Lung (tissue), 13 donors: Measurements from ENCODE around the gene ZNF221. TPM values are rescaled to one million over a fixed set of nuclear protein-coding genes. Genes with fewer than 3 reads are reported as not detected.

Experiments
- ATAC-seq: fragments of 200-7000 bp; cut with Tn5 transposase; one replicate; pipeline ENCODE4 v1.9.1; 2020; ENCODE audit warnings: moderate number of reproducible peaks; ENCODE audit not compliant: insufficient read depth, low FRiP score
- DNase-seq, 3 donors: peaks; one replicate each; pipeline ENCODE4 v3.0.0-alpha.2; 2013 to 2017
- H3K27ac ChIP-seq, 2 donors: one replicate each; pipeline ENCODE4 v1.5.1; 2013; ENCODE audit warnings: mild to moderate bottlenecking in 2 of 2, moderate library complexity in 2 of 2, control low read depth in 1 of 2, inconsistent platforms in 1 of 2, low read depth in 1 of 2, low read length in 1 of 2
- H3K27me3 ChIP-seq, 3 donors: one replicate each; pipeline ENCODE4 v1.5.1; 2013; ENCODE audit warnings: low read length in 2 of 3; ENCODE audit not compliant: control insufficient read depth in 3 of 3, insufficient read depth in 3 of 3
- H3K36me3 ChIP-seq, 4 donors: one replicate each; pipeline ENCODE4 v1.5.1; 2013; ENCODE audit warnings: low read length in 4 of 4, mild to moderate bottlenecking in 1 of 4, moderate library complexity in 1 of 4; ENCODE audit not compliant: control insufficient read depth in 4 of 4, insufficient read depth in 4 of 4
- H3K4me1 ChIP-seq, 5 donors: one replicate each; pipeline ENCODE4 v1.5.1; 2013; ENCODE audit warnings: low read length in 5 of 5, mild to moderate bottlenecking in 2 of 5, moderate library complexity in 1 of 5; ENCODE audit not compliant: control insufficient read depth in 5 of 5, insufficient read depth in 5 of 5
- H3K4me3 ChIP-seq: one replicate; pipeline ENCODE4 v1.5.1; 2013; ENCODE audit warnings: mild to moderate bottlenecking, control low read depth, moderate library complexity
- H3K9ac ChIP-seq, 2 donors: one replicate each; pipeline ENCODE4 v1.5.1; 2013; ENCODE audit warnings: low read length in 2 of 2, control low read depth in 1 of 2; ENCODE audit not compliant: insufficient read depth in 1 of 2
- H3K9me3 ChIP-seq, 4 donors: one replicate each; pipeline ENCODE4 v1.5.1; 2013; ENCODE audit warnings: low read length in 3 of 4, mild to moderate bottlenecking in 1 of 4, moderate library complexity in 1 of 4; ENCODE audit not compliant: control insufficient read depth in 4 of 4, insufficient read depth in 3 of 4
- WGBS, 2 donors: extraction: QIAGEN DNeasy Blood & Tissue Kit; methylation state at CpG; one replicate each; pipeline ENCODE4 v1.1.7; 2013; 5-methylcytosine and 5-hydroxymethylcytosine counted together
- polyA plus RNA-seq, 2 donors: library from polyadenylated mRNA; stranded (reverse); fragments of 200-250 nt; gene quantifications; one replicate each; pipeline ENCODE4 v1.2.1, GENCODE V29; 2013
- small RNA-seq: library from RNA; depleted of rRNA; stranded (forward); fragments of <200 nt; gene quantifications from one replicate; pipeline ENCODE3, GENCODE V24; 2014; ENCODE audit warnings: low replicate concordance
- total RNA-seq, 2 donors: library from RNA; depleted of rRNA in 1 of 2; stranded (reverse); fragments of >200 nt in 1 of 2; gene quantifications; one replicate each; pipeline ENCODE4 v1.2.1, GENCODE V29; 2014 to 2021
- TF ChIP-seq, protein P1 (sequence below): IDR thresholded peaks from 2 replicates; pipeline ENCODE4 v1.5.1; 2012; ENCODE audit warnings: mild to moderate bottlenecking; ENCODE audit errors: control extremely low read depth, extremely low read depth
- donor health status: control.
- donor health status: control.
- donor health status: Bipolar disorder and iron deficiency.
- donor health status: healthy.
- donor health status: DM: yes; HTN: yes; CAD: no.

Gene ZNF221
- total and polyA plus RNA-seq, 4 donors: 0.71 to 13.1 (median 1.7) TPM

- H3K27me3 ChIP-seq: no peaks in the 10 kb centered on the region
These were observed 56.4 kb downstream of the ZNF221 start for GRCh38 chr19:44007473-44007872.

DNA sequence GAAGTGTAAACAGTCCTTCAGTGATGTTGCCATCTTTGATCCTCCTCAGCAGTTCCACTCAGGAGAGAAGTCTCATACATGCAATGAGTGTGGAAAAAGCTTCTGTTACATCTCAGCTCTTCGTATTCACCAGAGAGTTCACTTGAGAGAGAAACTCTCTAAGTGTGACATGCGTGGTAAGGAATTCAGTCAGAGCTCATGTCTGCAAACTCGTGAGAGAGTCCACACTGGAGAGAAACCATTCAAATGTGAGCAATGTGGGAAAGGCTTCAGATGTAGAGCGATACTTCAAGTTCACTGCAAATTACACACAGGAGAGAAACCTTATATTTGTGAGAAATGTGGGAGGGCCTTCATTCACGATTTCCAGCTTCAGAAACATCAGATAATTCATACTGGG is 59.4 kb downstream of the ZNF221 start:
- no peak for DNase-seq
- WGBS, 2 donors: 97 to 98% methylated on average over 5 of the region's 5 CpGs
- Histone ChIP-seq H3K9ac (no peak overlapping the region), H3K4me1 (no peaks in the 10 kb centered on the region), H3K9me3 (peaks cover 13 to 51% (median 41%) of the 10 kb centered on the region in 4 donors), H3K4me3 (no peak overlapping the region), H3K27me3 (no peaks in the 10 kb centered on the region), H3K27ac (no peak overlapping the region), H3K36me3 (peaks cover 30 to 62% (median 51%) of the 10 kb centered on the region in 4 donors)
- TF ChIP-seq, protein P1, sequence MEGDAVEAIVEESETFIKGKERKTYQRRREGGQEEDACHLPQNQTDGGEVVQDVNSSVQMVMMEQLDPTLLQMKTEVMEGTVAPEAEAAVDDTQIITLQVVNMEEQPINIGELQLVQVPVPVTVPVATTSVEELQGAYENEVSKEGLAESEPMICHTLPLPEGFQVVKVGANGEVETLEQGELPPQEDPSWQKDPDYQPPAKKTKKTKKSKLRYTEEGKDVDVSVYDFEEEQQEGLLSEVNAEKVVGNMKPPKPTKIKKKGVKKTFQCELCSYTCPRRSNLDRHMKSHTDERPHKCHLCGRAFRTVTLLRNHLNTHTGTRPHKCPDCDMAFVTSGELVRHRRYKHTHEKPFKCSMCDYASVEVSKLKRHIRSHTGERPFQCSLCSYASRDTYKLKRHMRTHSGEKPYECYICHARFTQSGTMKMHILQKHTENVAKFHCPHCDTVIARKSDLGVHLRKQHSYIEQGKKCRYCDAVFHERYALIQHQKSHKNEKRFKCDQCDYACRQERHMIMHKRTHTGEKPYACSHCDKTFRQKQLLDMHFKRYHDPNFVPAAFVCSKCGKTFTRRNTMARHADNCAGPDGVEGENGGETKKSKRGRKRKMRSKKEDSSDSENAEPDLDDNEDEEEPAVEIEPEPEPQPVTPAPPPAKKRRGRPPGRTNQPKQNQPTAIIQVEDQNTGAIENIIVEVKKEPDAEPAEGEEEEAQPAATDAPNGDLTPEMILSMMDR: no peak
- ATAC-seq: no peak

More at GRCh38 chr19:44007473-44007872, 56.4 kb downstream of the ZNF221 start:
- H3K9ac ChIP-seq: no peak overlapping the region
- no peak for ATAC-seq
- H3K9me3 ChIP-seq: peaks cover 13 to 43% (median 40%) of the 10 kb centered on the region in 4 donors
- WGBS, 2 donors: 96 to 99% methylated on average over 6 of the region's 6 CpGs
- DNase-seq: no peak
- no peak overlapping the region for H3K27ac ChIP-seq
- no peak overlapping the region for H3K4me3 ChIP-seq
- H3K4me1 ChIP-seq: peaks cover 0 to 6% (median 5%) of the 10 kb centered on the region in 5 donors
- peaks cover 30 to 62% (median 51%) of the 10 kb centered on the region in 4 donors for H3K36me3 ChIP-seq
- TF ChIP-seq, protein P1: no peak

Small RNA genes lying within 50 kb of the gene (small RNA-seq; reads per million reads assigned to genes)
- gene AC006213.5: not detected

Other genes with a start within 250 kb of the ZNF221 start
- not detected for gene IRGC, start 235.2 kb upstream of the ZNF221 start, total RNA-seq
- gene IRGC, start 235.2 kb upstream of the ZNF221 start, polyA plus RNA-seq: not detected
- gene SMG9, start 196.3 kb upstream of the ZNF221 start, total RNA-seq: 10 to 100 TPM; 23.5 to 55.9 TPM
- 10 to 100 TPM; 29.0 to 30.2 TPM for gene SMG9, start 196.3 kb upstream of the ZNF221 start, polyA plus RNA-seq
- gene KCNN4, start 170.3 kb upstream of the ZNF221 start, total RNA-seq: 10 to 100 TPM in 1 of 2 donors, 1 to 10 TPM in 1; 2.4 to 13.5 TPM
- 10 to 100 TPM; 11.9 to 31.7 TPM for gene KCNN4, start 170.3 kb upstream of the ZNF221 start, polyA plus RNA-seq
- gene LYPD5, start 148.8 kb upstream of the ZNF221 start, total RNA-seq: 1 to 10 TPM in 1 of 2 donors, under 1 TPM in 1; 0.51 to 8.1 TPM
- gene LYPD5, start 148.8 kb upstream of the ZNF221 start, polyA plus RNA-seq: 1 to 10 TPM; 2.4 to 3.3 TPM
- 10 to 100 TPM in 1 of 2 donors, 1 to 10 TPM in 1; 6.1 to 34.2 TPM for gene ZNF283, start 123.9 kb upstream of the ZNF221 start, total RNA-seq
- gene ZNF283, start 123.9 kb upstream of the ZNF221 start, polyA plus RNA-seq: 1 to 10 TPM; 1.6 to 2.5 TPM
- gene ZNF404, start 67.3 kb upstream of the ZNF221 start, total RNA-seq: 1 to 10 TPM; 1.1 to 2.8 TPM
- gene ZNF404, start 67.3 kb upstream of the ZNF221 start, polyA plus RNA-seq: 1 to 10 TPM in 1 of 2 donors, under 1 TPM in 1; 0.80 to 2.9 TPM
- 10 to 100 TPM in 1 of 2 donors, 1 to 10 TPM in 1; 9.9 to 20.6 TPM for gene ZNF45, start 15.9 kb upstream of the ZNF221 start, total RNA-seq
- 1 to 10 TPM; 2.8 to 6.2 TPM for gene ZNF45, start 15.9 kb upstream of the ZNF221 start, polyA plus RNA-seq
- gene ZNF155, start 33.0 kb downstream of the ZNF221 start, total RNA-seq: 1 to 10 TPM; 4.7 to 7.8 TPM
- gene ZNF155, start 33.0 kb downstream of the ZNF221 start, polyA plus RNA-seq: 1 to 10 TPM; 4.4 to 4.7 TPM
- 1 to 10 TPM; 4.2 to 7.3 TPM for gene ZNF230, start 51.7 kb downstream of the ZNF221 start, total RNA-seq
- 1 to 10 TPM; 1.7 to 5.6 TPM for gene ZNF230, start 51.7 kb downstream of the ZNF221 start, polyA plus RNA-seq
- 1 to 10 TPM; 3.4 to 5.9 TPM for gene ZNF222, start 74.2 kb downstream of the ZNF221 start, total RNA-seq
- 1 to 10 TPM; 2.5 to 4.6 TPM for gene ZNF222, start 74.2 kb downstream of the ZNF221 start, polyA plus RNA-seq
- gene ZNF223, start 100.8 kb downstream of the ZNF221 start, total RNA-seq: 1 to 10 TPM; 5.6 to 9.6 TPM
- gene ZNF223, start 100.8 kb downstream of the ZNF221 start, polyA plus RNA-seq: 1 to 10 TPM; 2.8 to 3.9 TPM
- gene ZNF284, start 120.9 kb downstream of the ZNF221 start, total RNA-seq: 1 to 10 TPM; 2.1 to 4.1 TPM
- 1 to 10 TPM in 1 of 2 donors, under 1 TPM in 1; 0.62 to 1.0 TPM for gene ZNF284, start 120.9 kb downstream of the ZNF221 start, polyA plus RNA-seq
- 10 to 100 TPM; 19.8 to 63.7 TPM for gene ZNF224, start 143.1 kb downstream of the ZNF221 start, total RNA-seq
- gene ZNF224, start 143.1 kb downstream of the ZNF221 start, polyA plus RNA-seq: 10 to 100 TPM; 11.2 to 18.7 TPM
- gene ZNF225, start 162.2 kb downstream of the ZNF221 start, total RNA-seq: 1 to 10 TPM; 3.6 to 9.8 TPM
- gene ZNF225, start 162.2 kb downstream of the ZNF221 start, polyA plus RNA-seq: 1 to 10 TPM; 1.4 TPM
- gene ZNF234, start 190.3 kb downstream of the ZNF221 start, total RNA-seq: 10 to 100 TPM in 1 of 2 donors, 1 to 10 TPM in 1; 9.7 to 16.2 TPM
- gene ZNF234, start 190.3 kb downstream of the ZNF221 start, polyA plus RNA-seq: 1 to 10 TPM; 2.6 to 3.2 TPM
- gene ZNF226, start 213.9 kb downstream of the ZNF221 start, total RNA-seq: 10 to 100 TPM; 18.4 to 34.4 TPM
- gene ZNF226, start 213.9 kb downstream of the ZNF221 start, polyA plus RNA-seq: 10 to 100 TPM; 11.4 to 12.3 TPM